Measurements from ENCODE around the gene MARCHF3.

MARCHF3 gene

DNA sequence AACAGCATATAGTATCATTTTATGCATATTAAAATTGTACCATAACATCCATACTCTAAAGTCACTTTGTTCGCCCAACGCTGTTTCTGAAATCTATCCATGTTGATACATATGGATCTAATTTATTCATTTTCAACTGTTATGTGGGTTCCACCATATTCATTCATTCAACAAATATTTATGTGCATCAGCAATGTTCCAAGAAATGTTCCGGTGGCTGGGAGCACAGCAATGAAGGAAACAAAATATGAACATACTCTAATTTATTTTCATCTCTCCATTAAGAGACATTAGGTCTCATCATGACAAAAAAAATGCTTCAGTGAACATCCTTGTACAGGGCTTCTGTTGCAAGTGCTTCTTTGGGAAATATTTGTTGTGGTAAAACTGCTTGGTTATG, 75.4 kb downstream of the MARCHF3 start:
- Histone ChIP-seq H4K20me1 (ENCODE audit: insufficient read depth, low read length) (no peaks in the 10 kb centered on the region), H3K4me3 (ENCODE audit: low read length) (no peak overlapping the region), H3K4me1 (ENCODE audit: low read length) (no peaks in the 10 kb centered on the region), H3K27ac (ENCODE audit: low read length) (no peak overlapping the region), H3K9ac (ENCODE audit: low read length) (no peak overlapping the region), H2AFZ (ENCODE audit: low read length) (no peak overlapping the region), H3K4me2 (ENCODE audit: low read depth, low read length) (no peak overlapping the region), H3F3A (ENCODE audit: insufficient read depth, low read length) (no peaks in the 10 kb centered on the region), H3K36me3 (replicated peaks; ENCODE audit: insufficient read depth, low read length) (no peaks in the 10 kb centered on the region), H3K27me3 (replicated peaks; ENCODE audit: insufficient read depth, low read length) (no peaks in the 10 kb centered on the region), H3K9me3 (replicated peaks; ENCODE audit: insufficient read depth, low read length) (no peaks in the 10 kb centered on the region), H3K9me2 (replicated peaks; ENCODE audit: insufficient read depth, low read length) (no peaks in the 10 kb centered on the region; the same call in 1 of the 2 replicates), H3K79me2 (ENCODE audit: low read length) (0 out of 2 replicates have a peak, but pooled peaks cover 3% of the 10 kb centered on the region)
- TF ChIP-seq EZH2 (optimal IDR thresholded peaks at IDR 0.05; ENCODE audit: low read depth, low read length) (no peak), EZH2phosphoT487 (IDR thresholded peaks at IDR 0.05; ENCODE audit: low read length) (no peak)
- TF ChIP-seq, protein P1, sequence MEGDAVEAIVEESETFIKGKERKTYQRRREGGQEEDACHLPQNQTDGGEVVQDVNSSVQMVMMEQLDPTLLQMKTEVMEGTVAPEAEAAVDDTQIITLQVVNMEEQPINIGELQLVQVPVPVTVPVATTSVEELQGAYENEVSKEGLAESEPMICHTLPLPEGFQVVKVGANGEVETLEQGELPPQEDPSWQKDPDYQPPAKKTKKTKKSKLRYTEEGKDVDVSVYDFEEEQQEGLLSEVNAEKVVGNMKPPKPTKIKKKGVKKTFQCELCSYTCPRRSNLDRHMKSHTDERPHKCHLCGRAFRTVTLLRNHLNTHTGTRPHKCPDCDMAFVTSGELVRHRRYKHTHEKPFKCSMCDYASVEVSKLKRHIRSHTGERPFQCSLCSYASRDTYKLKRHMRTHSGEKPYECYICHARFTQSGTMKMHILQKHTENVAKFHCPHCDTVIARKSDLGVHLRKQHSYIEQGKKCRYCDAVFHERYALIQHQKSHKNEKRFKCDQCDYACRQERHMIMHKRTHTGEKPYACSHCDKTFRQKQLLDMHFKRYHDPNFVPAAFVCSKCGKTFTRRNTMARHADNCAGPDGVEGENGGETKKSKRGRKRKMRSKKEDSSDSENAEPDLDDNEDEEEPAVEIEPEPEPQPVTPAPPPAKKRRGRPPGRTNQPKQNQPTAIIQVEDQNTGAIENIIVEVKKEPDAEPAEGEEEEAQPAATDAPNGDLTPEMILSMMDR (IDR thresholded peaks at IDR 0.05; ENCODE audit: low read length) = no peak
- DNase-seq = no peak

DNA sequence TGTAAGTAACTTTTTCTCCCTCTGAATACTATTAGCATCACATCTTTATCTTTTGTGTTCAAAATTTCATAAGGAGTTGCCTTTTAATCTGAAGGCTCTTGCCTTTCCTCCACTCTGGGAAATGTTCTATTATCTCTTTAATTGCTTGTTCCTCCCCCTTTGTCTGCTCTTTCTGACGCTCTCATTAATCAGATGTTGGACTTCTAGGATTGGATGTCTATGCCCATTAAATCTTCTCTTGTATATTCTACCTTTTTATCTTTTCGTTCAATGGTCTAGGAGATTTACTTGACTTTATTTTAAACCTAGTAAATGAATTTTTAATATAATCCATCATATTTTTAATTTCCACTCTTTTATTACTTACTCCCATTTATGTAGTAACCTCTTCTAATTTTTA, 76.7 kb downstream of the MARCHF3 start:
- Histone ChIP-seq H3K27me3 (replicated peaks; ENCODE audit: insufficient read depth, low read length) (no peaks in the 10 kb centered on the region), H3K9me3 (replicated peaks; ENCODE audit: insufficient read depth, low read length) (no peaks in the 10 kb centered on the region), H3K4me1 (ENCODE audit: low read length) (no peaks in the 10 kb centered on the region), H3K4me3 (ENCODE audit: low read length) (no peak overlapping the region), H3K9me2 (replicated peaks; ENCODE audit: insufficient read depth, low read length) (no peaks in the 10 kb centered on the region; the same call in 1 of the 2 replicates), H4K20me1 (ENCODE audit: insufficient read depth, low read length) (no peaks in the 10 kb centered on the region), H3F3A (ENCODE audit: insufficient read depth, low read length) (no peaks in the 10 kb centered on the region), H3K36me3 (replicated peaks; ENCODE audit: insufficient read depth, low read length) (no peaks in the 10 kb centered on the region), H3K4me2 (ENCODE audit: low read depth, low read length) (no peak overlapping the region), H3K9ac (ENCODE audit: low read length) (no peak overlapping the region), H3K79me2 (ENCODE audit: low read length) (no peaks in the 10 kb centered on the region), H2AFZ (ENCODE audit: low read length) (no peak overlapping the region), H3K27ac (ENCODE audit: low read length) (no peak overlapping the region)
- TF ChIP-seq EZH2 (optimal IDR thresholded peaks at IDR 0.05; ENCODE audit: low read depth, low read length) = no peak
- TF ChIP-seq EZH2phosphoT487 (IDR thresholded peaks at IDR 0.05; ENCODE audit: low read length) = no peak
- TF ChIP-seq, protein P1 (IDR thresholded peaks at IDR 0.05; ENCODE audit: low read length) = no peak
- DNase-seq = no peak

DNA sequence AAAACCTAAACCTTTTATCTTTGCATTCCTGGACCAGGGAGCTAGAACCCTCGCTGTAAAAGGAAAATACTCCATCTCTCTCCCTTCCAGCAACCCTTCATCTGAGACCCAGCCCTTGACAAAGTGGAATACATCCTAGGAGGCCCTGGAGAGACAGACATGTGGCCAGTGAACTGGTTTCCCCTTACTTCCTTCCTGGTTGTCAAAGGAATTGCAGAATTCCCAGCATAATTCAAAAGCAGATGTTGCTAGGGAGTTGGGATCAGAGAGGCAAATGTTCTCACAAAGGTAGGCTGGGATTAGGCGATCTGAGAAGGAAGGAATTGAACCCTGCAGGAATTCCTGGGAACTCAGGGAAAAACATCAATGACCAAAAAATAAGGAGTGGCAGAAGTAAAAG, 80.9 kb downstream of the MARCHF3 start:
- TF ChIP-seq, protein P1 (IDR thresholded peaks at IDR 0.05; ENCODE audit: low read length) = no peak
- TF ChIP-seq EZH2phosphoT487 (IDR thresholded peaks at IDR 0.05; ENCODE audit: low read length) (no peak), EZH2 (optimal IDR thresholded peaks at IDR 0.05; ENCODE audit: low read depth, low read length) (no peak)
- Histone ChIP-seq H2AFZ (ENCODE audit: low read length) (no peak overlapping the region), H3K4me2 (ENCODE audit: low read depth, low read length) (no peak overlapping the region), H4K20me1 (ENCODE audit: insufficient read depth, low read length) (no peaks in the 10 kb centered on the region), H3K27me3 (replicated peaks; ENCODE audit: insufficient read depth, low read length) (no peaks in the 10 kb centered on the region), H3K4me3 (ENCODE audit: low read length) (no peak overlapping the region), H3K9me2 (replicated peaks; ENCODE audit: insufficient read depth, low read length) (no peaks in the 10 kb centered on the region), H3K79me2 (ENCODE audit: low read length) (no peaks in the 10 kb centered on the region), H3K9me3 (replicated peaks; ENCODE audit: insufficient read depth, low read length) (no peaks in the 10 kb centered on the region), H3K27ac (ENCODE audit: low read length) (no peak overlapping the region), H3F3A (ENCODE audit: insufficient read depth, low read length) (no peaks in the 10 kb centered on the region), H3K36me3 (replicated peaks; ENCODE audit: insufficient read depth, low read length) (no peaks in the 10 kb centered on the region), H3K4me1 (ENCODE audit: low read length) (peaks cover 8% of the 10 kb centered on the region), H3K9ac (ENCODE audit: low read length) (no peak overlapping the region)
- no peak for DNase-seq

Measured in MM.1S (cell line).